HFFc6 (cell line): ENCODE data around the gene SBF1. TPM values are rescaled to one million over a fixed set of nuclear protein-coding genes. Genes with fewer than 3 reads are reported as not detected.
A peak's percentile ranks its signal among the peaks of the same experiment; 100 is the strongest.

ENCODE experiments used
- DNase-seq: peaks from one replicate; pipeline ENCODE4 v3.0.0-alpha.2; 2018
- H3K27ac Mint-ChIP-seq: 2 replicates; pipeline ENCODE4 v1.8.0; 2020; ENCODE audit warnings: mild to moderate bottlenecking, mixed read lengths
- H3K27me3 Mint-ChIP-seq: 2 replicates; pipeline ENCODE4 v1.8.0; 2021; ENCODE audit warnings: mild to moderate bottlenecking, moderate library complexity, mixed read lengths; ENCODE audit not compliant: insufficient read depth
- H3K36me3 Mint-ChIP-seq: 2 replicates; pipeline ENCODE4 v1.8.0; 2021; ENCODE audit warnings: low read depth, mixed read lengths
- H3K4me1 Mint-ChIP-seq: 2 replicates; pipeline ENCODE4 v1.8.0; 2020; ENCODE audit warnings: low read depth, mixed read lengths
- H3K4me3 Mint-ChIP-seq: 2 replicates; pipeline ENCODE4 v1.8.0; 2020; ENCODE audit warnings: mild to moderate bottlenecking, moderate library complexity, mixed read lengths
- H3K9me3 Mint-ChIP-seq: 2 replicates; pipeline ENCODE4 v1.8.0; 2020; ENCODE audit warnings: mild to moderate bottlenecking, mixed read lengths
- CTCF ChIP-seq: fragments of 200-600 bp; sonication (generic); IDR thresholded peaks from 2 replicates; pipeline ENCODE4 v1.5.0; 2021; ENCODE audit warnings: antibody characterized with exemption, mild to moderate bottlenecking
- total RNA-seq, 6 experiments: library from RNA; stranded (reverse); fragmentation: NEBNext Ultra II Directional; extraction: Animal tissue kit (Norgen Biotek cat#: 25700); gene quantifications; 2 replicates in 1 of 6; 3 replicates in 5 of 6; pipeline ENCODE4 v1.2.3, GENCODE V29; 2021

Gene SBF1
- total RNA-seq, 6 experiments from 2014 or later = 63.9 to 76.7 (median 71.2) TPM

GRCh38 chr22:50445880-50446707 is 28.7 kb downstream of the SBF1 start:
- Mint-ChIP-seq H3K27ac (no peak overlapping the region), H3K4me1 (peaks cover 15% of the 10 kb centered on the region; the same call in 1 of the 2 replicates), H3K27me3 (peaks cover 13% of the 10 kb centered on the region), H3K9me3 (no peaks in the 10 kb centered on the region), H3K4me3 (peak overlapping the region; percentile 17; the same call in 1 of the 2 replicates), H3K36me3 (peaks cover 21% of the 10 kb centered on the region)
- no peak for DNase-seq
- no peak for TF ChIP-seq CTCF

- peaks cover 15% of the 10 kb centered on the region; the same call in 1 of the 2 replicates for H3K4me1 Mint-ChIP-seq
- no peak for DNase-seq
- H3K9me3 Mint-ChIP-seq = no peaks in the 10 kb centered on the region
- peak overlapping the region; percentile 53; the same call in 1 of the 2 replicates for H3K27ac Mint-ChIP-seq
- no peak for TF ChIP-seq CTCF
- peak overlapping the region; percentile 24; the same call in 1 of the 2 replicates for H3K4me3 Mint-ChIP-seq
- peaks cover 12% of the 10 kb centered on the region for H3K27me3 Mint-ChIP-seq
- peaks cover 15% of the 10 kb centered on the region for H3K36me3 Mint-ChIP-seq
These were observed 29.6 kb downstream of the SBF1 start for GRCh38 chr22:50445071-50445879.

GRCh38 chr22:50444663-50445062 is 30.2 kb downstream of the SBF1 start:
- peak; percentile 73 for DNase-seq
- H3K36me3 Mint-ChIP-seq = peaks cover 13% of the 10 kb centered on the region
- no peak for TF ChIP-seq CTCF
- peak overlapping the region; percentile 53; the same call in 1 of the 2 replicates for H3K27ac Mint-ChIP-seq
- no peak overlapping the region for H3K4me3 Mint-ChIP-seq
- peaks cover 15% of the 10 kb centered on the region; the same call in 1 of the 2 replicates for H3K4me1 Mint-ChIP-seq
- H3K27me3 Mint-ChIP-seq = peaks cover 10% of the 10 kb centered on the region
- H3K9me3 Mint-ChIP-seq = no peaks in the 10 kb centered on the region

- H3K36me3 Mint-ChIP-seq = peaks cover 8% of the 10 kb centered on the region
- H3K4me3 Mint-ChIP-seq = no peak overlapping the region
- peak overlapping the region; percentile 60; the same call in 1 of the 2 replicates for H3K27ac Mint-ChIP-seq
These were observed 30.8 kb downstream of the SBF1 start for GRCh38 chr22:50443801-50444625.

More at GRCh38 chr22:50443801-50444625, 30.8 kb downstream of the SBF1 start:
- Mint-ChIP-seq H3K4me1 (peaks cover 15% of the 10 kb centered on the region; the same call in 1 of the 2 replicates), H3K27me3 (peaks cover 8% of the 10 kb centered on the region), H3K9me3 (no peaks in the 10 kb centered on the region)
- no peak for TF ChIP-seq CTCF
- DNase-seq = no peak
